Astrocyte of the cerebellum (primary cell): ENCODE measurements around the gene RPS6KB1.
A peak's percentile ranks its signal among the peaks of the same experiment; 100 is the strongest.
"Not testable (repeated sequence)": the region's sequence is repeated elsewhere in the genome, so short reads cannot be mapped to it uniquely, and the experiment has no call there.

Source experiments
- DNase-seq: peaks from one replicate; pipeline ENCODE4 v3.0.0-alpha.2; 2011; ENCODE audit warnings: low read depth
- H3K4me3 ChIP-seq: 2 replicates; pipeline ENCODE4 v1.5.1; 2011; ENCODE audit warnings: mild to moderate bottlenecking, low read depth, low read length, moderate library complexity
- in situ Hi-C: cut with HindIII; loops from 2 replicates; pipeline ENCODE4 v1.10.0; 2017; ENCODE audit warnings: low sequenced_read_pairs
- TF ChIP-seq, protein P1 (sequence below): IDR thresholded peaks from 2 replicates; pipeline ENCODE4 v1.5.1; 2012; ENCODE audit warnings: low read length, low read depth, moderate library complexity, mild to moderate bottlenecking; ENCODE audit errors: missing control alignments

The RPS6KB1 gene

DNA sequence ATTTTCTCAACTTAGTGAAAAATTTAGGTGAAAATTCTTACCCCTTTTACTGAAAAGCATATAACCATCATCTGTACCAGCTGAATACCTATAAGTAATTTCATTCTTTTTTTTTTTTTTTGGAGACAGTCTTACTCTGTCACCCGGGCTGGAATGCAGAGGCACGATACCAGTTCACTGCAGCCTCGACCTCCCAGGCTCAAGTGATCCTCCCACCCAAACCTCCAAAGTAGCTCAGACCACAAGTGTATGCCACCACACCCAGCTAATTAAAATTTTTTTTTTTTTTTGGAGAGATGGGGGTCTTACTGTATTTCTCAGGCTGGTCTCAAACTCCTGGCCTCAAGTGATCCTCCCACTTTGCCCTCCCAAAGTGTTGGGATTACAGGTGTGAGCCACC is 34.0 kb upstream of the RPS6KB1 start:
- DNase-seq = no peak
- in situ Hi-C loops = no loop called here
- TF ChIP-seq, protein P1, sequence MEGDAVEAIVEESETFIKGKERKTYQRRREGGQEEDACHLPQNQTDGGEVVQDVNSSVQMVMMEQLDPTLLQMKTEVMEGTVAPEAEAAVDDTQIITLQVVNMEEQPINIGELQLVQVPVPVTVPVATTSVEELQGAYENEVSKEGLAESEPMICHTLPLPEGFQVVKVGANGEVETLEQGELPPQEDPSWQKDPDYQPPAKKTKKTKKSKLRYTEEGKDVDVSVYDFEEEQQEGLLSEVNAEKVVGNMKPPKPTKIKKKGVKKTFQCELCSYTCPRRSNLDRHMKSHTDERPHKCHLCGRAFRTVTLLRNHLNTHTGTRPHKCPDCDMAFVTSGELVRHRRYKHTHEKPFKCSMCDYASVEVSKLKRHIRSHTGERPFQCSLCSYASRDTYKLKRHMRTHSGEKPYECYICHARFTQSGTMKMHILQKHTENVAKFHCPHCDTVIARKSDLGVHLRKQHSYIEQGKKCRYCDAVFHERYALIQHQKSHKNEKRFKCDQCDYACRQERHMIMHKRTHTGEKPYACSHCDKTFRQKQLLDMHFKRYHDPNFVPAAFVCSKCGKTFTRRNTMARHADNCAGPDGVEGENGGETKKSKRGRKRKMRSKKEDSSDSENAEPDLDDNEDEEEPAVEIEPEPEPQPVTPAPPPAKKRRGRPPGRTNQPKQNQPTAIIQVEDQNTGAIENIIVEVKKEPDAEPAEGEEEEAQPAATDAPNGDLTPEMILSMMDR = no peak
- H3K4me3 ChIP-seq = no peak overlapping the region

DNA sequence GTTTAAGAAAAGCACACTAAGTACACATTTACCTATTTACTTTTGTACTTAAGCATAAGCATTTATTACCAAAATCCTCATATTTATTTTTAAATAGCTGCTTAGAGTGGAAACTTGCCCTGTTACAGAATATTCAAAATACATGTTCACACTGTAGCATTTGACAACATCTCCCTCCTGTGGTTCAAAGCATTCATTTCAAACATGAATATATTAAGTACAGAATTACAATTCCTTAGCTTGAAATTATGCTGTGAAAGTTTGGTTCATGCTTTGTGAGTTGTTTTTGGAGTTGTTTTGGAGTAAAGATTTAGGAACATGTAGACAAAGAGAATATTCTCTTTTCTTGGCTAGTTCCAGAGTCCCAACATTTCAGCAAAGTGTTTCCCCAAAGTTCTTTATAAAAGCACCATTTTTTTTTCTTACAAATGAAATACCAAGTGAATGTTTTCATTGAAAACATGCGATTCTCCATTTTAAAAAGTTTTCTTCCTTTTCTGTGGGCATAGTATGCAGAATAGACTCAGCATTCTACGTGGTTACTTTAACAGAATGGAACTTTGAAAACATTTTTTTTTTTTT is 33.4 kb upstream of the RPS6KB1 start:
- TF ChIP-seq, protein P1 = peak; percentile 30
- in situ Hi-C loops = no loop called here
- H3K4me3 ChIP-seq = no peak overlapping the region
- DNase-seq = no peak

DNA sequence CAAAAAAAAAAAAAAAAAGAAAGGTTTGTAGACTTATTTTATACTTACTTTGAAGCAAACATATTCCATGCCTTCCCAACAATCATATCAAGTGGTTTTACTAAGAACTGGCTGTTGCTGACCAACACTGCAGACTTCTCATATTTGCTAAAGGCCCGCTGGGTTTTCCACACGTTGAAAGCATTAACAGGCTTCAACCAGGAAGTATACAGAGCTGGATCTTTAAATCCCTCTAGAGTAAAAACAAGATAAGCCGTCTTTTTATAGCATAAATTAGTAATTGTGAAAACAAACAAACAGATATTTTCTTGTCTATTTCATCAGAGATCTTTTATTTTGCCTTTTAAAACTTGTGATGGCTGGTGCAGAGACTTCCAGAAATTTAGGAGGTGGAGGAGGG is 29.3 kb upstream of the RPS6KB1 start:
- TF ChIP-seq, protein P1 = no peak
- in situ Hi-C loops = no loop called here
- no peak overlapping the region for H3K4me3 ChIP-seq
- DNase-seq = no peak

DNA sequence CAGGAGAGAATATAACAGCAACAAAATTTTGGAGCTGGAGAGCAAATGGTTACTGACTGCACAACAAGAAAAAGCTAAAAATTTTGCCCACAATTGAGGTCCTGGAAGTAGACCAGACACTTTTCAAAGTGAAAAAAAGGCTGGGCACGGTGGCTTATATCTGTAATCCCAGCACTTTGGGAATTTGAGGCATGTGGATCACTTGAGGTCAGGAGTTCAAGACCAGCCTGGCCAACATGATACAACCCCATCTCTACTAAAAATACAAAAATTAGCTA is 23.0 kb upstream of the RPS6KB1 start:
- no peak for DNase-seq
- in situ Hi-C loops = no loop called here
- TF ChIP-seq, protein P1 = no peak
- no peak overlapping the region for H3K4me3 ChIP-seq

DNA sequence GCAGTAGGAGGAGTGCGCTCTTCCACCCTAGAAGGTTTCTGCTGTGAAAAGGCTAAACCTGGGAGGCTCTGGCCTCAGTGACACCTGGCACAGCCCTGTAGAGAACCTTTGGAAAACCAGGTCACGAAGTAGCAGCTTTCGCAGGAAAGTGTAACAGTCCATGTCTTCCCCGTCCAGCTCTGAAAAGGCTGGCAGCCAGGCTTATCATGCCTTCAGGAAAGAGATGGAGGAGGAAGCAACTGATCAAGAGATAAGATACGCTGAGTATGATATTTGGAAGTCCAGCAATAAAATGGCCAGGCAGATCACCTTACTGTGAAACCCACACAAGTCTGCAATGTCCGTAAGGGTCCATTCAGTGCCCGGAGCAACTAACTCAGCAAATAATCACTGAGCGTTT is 22.4 kb upstream of the RPS6KB1 start:
- no peak overlapping the region for H3K4me3 ChIP-seq
- in situ Hi-C loops = no loop called here
- TF ChIP-seq, protein P1 = no peak
- no peak for DNase-seq

DNA sequence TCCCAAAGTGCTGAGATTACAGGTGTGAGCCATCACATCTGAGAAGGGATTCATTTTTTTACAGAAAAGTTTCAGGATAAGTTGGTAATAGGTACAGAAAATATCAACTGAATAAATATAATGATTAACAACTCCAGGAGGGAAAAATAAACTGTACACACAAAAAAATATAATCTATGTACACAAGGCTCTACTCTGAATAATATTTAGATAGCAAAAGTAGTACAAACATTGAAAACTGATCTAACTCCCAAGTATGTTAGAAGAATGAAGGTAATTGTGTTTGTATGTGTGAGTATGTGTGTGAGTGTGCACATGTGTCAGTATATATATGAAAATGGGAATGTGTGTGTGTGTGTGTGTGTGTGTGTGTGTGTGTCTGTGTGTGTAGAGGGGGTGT is 20.6 kb upstream of the RPS6KB1 start:
- no peak for DNase-seq
- TF ChIP-seq, protein P1 = no peak
- H3K4me3 ChIP-seq = no peak overlapping the region
- in situ Hi-C loops = no loop called here

DNA sequence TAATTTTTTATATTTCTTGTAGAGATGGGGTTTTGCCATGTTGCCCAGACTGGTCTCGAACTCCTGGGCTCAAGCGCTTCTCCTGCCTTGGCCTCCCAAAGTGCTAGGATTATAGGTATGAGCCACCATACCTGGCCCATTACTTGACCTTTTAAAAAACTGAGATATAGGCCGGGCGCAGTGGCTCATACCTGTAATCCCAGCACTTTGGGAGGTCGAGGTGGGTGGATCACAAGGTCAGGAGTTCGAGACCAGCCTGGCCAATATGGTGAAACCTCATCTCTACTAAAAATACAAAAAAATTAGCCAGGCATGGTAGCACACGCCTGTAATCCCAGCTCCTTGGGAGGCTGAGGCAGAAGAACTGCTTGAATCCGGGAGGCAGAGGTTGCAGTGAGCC is 19.5 kb upstream of the RPS6KB1 start:
- DNase-seq, H3K4me3 ChIP-seq, in situ Hi-C loops: not testable (repeated sequence)
